ENCODE data around the gene FMO2. TPM values are rescaled to one million over a fixed set of nuclear protein-coding genes. Genes with fewer than 3 reads are reported as not detected.

The FMO2 gene
- total RNA-seq, 2 donors from 2014 or later, result not detected

- no peaks in the 10 kb centered on the region for H3K9me3 Mint-ChIP-seq
- H3K27me3 Mint-ChIP-seq (ENCODE audit: insufficient read depth), result no peaks in the 10 kb centered on the region
- Histone ChIP-seq H3K36me3 (ENCODE audit: control insufficient read depth, insufficient read depth, low read length) (no peaks in the 10 kb centered on the region), H3K9me3 (ENCODE audit: control insufficient read depth, low read length) (no peaks in the 10 kb centered on the region), H3K4me1 (ENCODE audit: control insufficient read depth, insufficient read depth, low read length) (peaks cover 9% of the 10 kb centered on the region), H3K4me3 (ENCODE audit: low read length) (no peak overlapping the region), H3K9ac (ENCODE audit: extremely low read depth, low read length, poor library complexity, severe bottlenecking) (no peak overlapping the region), H3K27ac (ENCODE audit: low read depth, low read length) (no peak overlapping the region), H3K27me3 (ENCODE audit: control insufficient read depth, insufficient read depth, low read length, poor library complexity, severe bottlenecking) (no peaks in the 10 kb centered on the region)
- no peaks in the 10 kb centered on the region for H3K36me3 Mint-ChIP-seq (ENCODE audit: low read depth)
- 86 to 89% methylated on average over 1 of the region's 2 CpGs for WGBS, 2 experiments (ENCODE audit: insufficient coverage in 1 of 2, insufficient read length in 1 of 2)
- no peak overlapping the region for H3K27ac Mint-ChIP-seq
- no peak for TF ChIP-seq CTCF (conservative IDR thresholded peaks at IDR 0.05)
- no peak overlapping the region for H3K4me3 Mint-ChIP-seq
- DNase-seq, result no peak
- peaks cover 19% of the 10 kb centered on the region for H3K4me1 Mint-ChIP-seq
Observed at GRCh38 chr1:171180670-171181069, 4.4 kb upstream of the FMO2 start.

GRCh38 chr1:171188388-171189266 is 3.5 kb downstream of the FMO2 start:
- Histone ChIP-seq H3K4me3 (ENCODE audit: low read length) (no peak overlapping the region), H3K9me3 (ENCODE audit: control insufficient read depth, low read length) (no peaks in the 10 kb centered on the region), H3K36me3 (ENCODE audit: control insufficient read depth, insufficient read depth, low read length) (no peaks in the 10 kb centered on the region), H3K9ac (ENCODE audit: extremely low read depth, low read length, poor library complexity, severe bottlenecking) (no peak overlapping the region), H3K4me1 (ENCODE audit: control insufficient read depth, insufficient read depth, low read length) (no peaks in the 10 kb centered on the region), H3K27ac (ENCODE audit: low read depth, low read length) (no peak overlapping the region), H3K27me3 (ENCODE audit: control insufficient read depth, insufficient read depth, low read length, poor library complexity, severe bottlenecking) (no peaks in the 10 kb centered on the region)
- 73 to 93% methylated on average over 3 to 10 of the region's 11 CpGs for WGBS, 2 experiments (ENCODE audit: insufficient coverage in 1 of 2, insufficient read length in 1 of 2)
- H3K36me3 Mint-ChIP-seq (ENCODE audit: low read depth), result no peaks in the 10 kb centered on the region
- H3K4me1 Mint-ChIP-seq, result no peaks in the 10 kb centered on the region
- DNase-seq, result peak; percentile 74
- no peak overlapping the region for H3K27ac Mint-ChIP-seq
- no peak overlapping the region for H3K4me3 Mint-ChIP-seq
- H3K27me3 Mint-ChIP-seq (ENCODE audit: insufficient read depth), result no peaks in the 10 kb centered on the region
- peak; percentile 94 for TF ChIP-seq CTCF (conservative IDR thresholded peaks at IDR 0.05)
- no peaks in the 10 kb centered on the region for H3K9me3 Mint-ChIP-seq

GRCh38 chr1:171191992-171192391 is 6.9 kb downstream of the FMO2 start:
- no peak for DNase-seq
- no peak overlapping the region for H3K27ac ChIP-seq (ENCODE audit: low read depth, low read length)
- Mint-ChIP-seq H3K27ac (no peak overlapping the region), H3K4me1 (no peaks in the 10 kb centered on the region), H3K4me3 (no peak overlapping the region), H3K9me3 (no peaks in the 10 kb centered on the region), H3K27me3 (ENCODE audit: insufficient read depth) (no peaks in the 10 kb centered on the region), H3K36me3 (ENCODE audit: low read depth) (no peaks in the 10 kb centered on the region)
- no peaks in the 10 kb centered on the region for H3K27me3 ChIP-seq (ENCODE audit: control insufficient read depth, insufficient read depth, low read length, poor library complexity, severe bottlenecking)
- no peaks in the 10 kb centered on the region for H3K36me3 ChIP-seq (ENCODE audit: control insufficient read depth, insufficient read depth, low read length)
- no peak for TF ChIP-seq CTCF (conservative IDR thresholded peaks at IDR 0.05)
- no peaks in the 10 kb centered on the region for H3K4me1 ChIP-seq (ENCODE audit: control insufficient read depth, insufficient read depth, low read length)
- no peaks in the 10 kb centered on the region for H3K9me3 ChIP-seq (ENCODE audit: control insufficient read depth, low read length)
- H3K4me3 ChIP-seq (ENCODE audit: low read length), result no peak overlapping the region
- WGBS, 2 experiments (ENCODE audit: insufficient coverage in 1 of 2, insufficient read length in 1 of 2), result 93% methylated on average over 1 of the region's 1 CpG; no CpG with 5 or more reads in 1 of the 2 experiments
- no peak overlapping the region for H3K9ac ChIP-seq (ENCODE audit: extremely low read depth, low read length, poor library complexity, severe bottlenecking)

All from endodermal cell (in vitro differentiated cells).